GM21526 (cell line): ENCODE data around the gene RTKN.
A peak's percentile ranks its signal among the peaks of the same experiment; 100 is the strongest.
"Not testable (repeated sequence)": the region's sequence is repeated elsewhere in the genome, so short reads cannot be mapped to it uniquely, and the experiment has no call there.

Experiments
- ATAC-seq: cut with Tn5 transposase; IDR thresholded peaks from one replicate; pipeline ENCODE4 v1.9.1; 2021; ENCODE audit warnings: moderate library complexity; ENCODE audit not compliant: unreplicated experiment, low FRiP score

The RTKN gene

GRCh38 chr2:74439803-74440377 is 1.8 kb downstream of the RTKN start:
- no peak for ATAC-seq

- no peak for ATAC-seq
Measured at GRCh38 chr2:74439373-74439772, 2.4 kb downstream of the RTKN start.

DNA sequence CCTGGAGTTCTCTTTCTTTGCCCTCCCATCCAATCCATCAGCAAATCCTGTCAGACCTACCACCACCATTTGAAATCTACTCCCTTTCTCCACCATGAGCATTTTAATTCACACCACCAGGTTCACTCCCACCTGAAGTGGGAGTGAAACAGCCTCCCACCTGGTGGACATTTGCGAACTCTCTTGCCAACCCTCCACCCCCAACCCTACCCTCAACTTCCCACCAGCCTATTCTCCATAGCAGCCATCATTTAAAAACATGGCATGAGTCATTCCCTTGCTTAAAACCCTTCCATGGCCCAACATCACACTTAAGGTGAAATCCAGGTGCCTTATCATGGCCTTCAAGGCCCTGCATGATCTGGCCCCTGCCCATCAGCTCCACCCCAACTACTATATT is 3.5 kb downstream of the RTKN start:
- no peak for ATAC-seq

- ATAC-seq = no peak
Measured at GRCh38 chr2:74436848-74437695, 4.7 kb downstream of the RTKN start.

- ATAC-seq = no peak
Measured at GRCh38 chr2:74436111-74436805, 5.5 kb downstream of the RTKN start.

- no peak for ATAC-seq
Measured at GRCh38 chr2:74430502-74430901, 11.2 kb downstream of the RTKN start.

GRCh38 chr2:74429487-74430451 is 12.0 kb downstream of the RTKN start:
- ATAC-seq = no peak

- no peak for ATAC-seq
Measured at GRCh38 chr2:74428675-74429074, 13.1 kb downstream of the RTKN start.

- ATAC-seq = no peak
Measured at GRCh38 chr2:74427551-74427950, 14.2 kb downstream of the RTKN start.

DNA sequence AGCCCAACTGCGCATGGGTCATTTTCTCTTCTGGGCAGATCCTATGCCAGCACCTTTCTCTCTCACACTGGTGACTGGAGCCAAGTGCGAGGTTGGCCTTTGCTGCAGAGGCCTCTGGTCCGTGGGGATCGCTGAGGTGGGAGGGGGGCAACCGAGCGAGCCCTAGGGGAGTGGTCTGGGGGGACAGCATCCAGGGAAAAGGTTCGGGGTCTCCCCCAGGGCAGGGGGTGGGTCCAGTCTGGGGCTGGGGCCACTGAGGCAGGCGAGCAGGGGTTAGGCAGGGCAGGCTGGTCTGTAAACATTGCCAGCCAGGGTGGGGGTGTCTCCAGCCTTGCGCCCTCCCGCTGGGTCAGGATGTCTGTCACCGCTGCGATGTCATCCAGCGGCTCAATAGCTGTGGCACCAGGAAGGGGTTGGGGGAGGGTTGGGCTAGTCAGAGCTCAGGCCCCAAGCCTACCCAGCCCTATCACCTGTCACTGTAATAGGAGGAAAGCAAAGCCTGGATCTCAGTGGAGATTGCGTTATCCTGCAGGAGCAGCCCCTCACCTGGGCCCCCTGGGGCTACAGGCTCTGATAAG is 15.5 kb downstream of the RTKN start:
- no peak for ATAC-seq

DNA sequence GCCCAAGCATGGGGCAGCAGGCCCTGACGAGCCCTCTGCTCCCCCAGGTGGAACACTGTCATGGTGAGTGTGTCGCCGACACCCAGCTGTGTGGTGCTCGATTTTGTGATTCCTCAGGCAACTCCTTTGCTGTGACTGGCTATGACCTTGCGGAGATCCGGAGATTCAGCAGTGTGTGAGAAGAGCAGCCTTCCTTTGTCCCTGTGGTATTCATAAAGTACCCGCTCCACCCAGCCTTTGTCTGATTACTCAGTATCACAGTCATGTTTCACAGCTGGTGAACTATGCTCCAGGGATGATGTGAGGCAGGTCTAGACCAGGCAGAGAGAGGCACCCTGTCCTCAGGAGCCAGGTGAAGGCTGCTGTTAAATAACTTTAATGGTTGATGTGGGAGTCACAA is 16.2 kb downstream of the RTKN start:
- ATAC-seq = no peak

GRCh38 chr2:74424995-74425406 is 16.7 kb downstream of the RTKN start:
- no peak for ATAC-seq

DNA sequence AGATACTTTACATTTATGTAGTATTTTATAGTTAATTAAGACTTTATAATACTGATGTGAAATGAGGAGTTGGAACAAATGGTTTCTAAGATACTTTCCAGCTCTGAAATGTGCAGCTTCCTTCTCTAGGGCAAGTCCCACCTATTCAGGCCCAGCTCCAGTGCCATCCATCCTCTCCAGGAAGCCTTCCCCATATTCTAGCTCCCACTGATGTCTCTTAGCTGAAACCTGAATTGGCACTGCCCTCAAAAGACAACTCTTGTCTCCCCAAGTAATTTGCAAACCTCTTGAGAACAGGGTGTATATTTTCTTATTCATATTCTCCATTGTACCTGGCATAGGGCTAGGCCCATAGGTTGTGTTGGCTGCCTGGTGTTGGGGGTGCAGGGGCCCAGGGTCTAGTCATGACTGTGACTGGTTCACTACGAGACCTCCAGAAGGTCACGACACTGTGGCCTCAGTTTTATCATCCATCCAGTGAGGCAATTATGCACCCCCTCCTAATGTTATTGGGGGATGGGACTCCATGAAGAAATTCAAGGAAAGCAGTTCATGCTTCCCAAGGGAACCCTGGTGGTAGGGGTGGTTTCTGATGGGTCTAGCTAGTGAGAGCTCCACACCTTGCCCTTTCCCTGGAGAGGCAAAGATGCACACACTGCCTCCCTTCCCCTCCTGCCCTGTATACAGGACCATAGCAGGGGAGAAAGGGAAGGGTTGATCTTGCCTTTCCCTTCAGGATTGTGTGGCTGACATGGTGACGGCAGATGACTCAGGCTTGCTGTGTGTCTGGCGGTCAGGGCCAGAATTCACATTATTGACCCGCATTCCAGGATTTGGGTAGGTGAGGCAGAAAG is 17.4 kb downstream of the RTKN start:
- ATAC-seq = no peak

- ATAC-seq = no peak
Measured at GRCh38 chr2:74423231-74424095, 18.3 kb downstream of the RTKN start.

GRCh38 chr2:74421221-74421870 is 20.4 kb downstream of the RTKN start, which contains the start of the genes C2orf81 and WDR54:
C2orf81 (minus strand) TSS chr2:74421619; CDS start chr2:74421560, 59 bp downstream.
WDR54 (plus strand) TSS chr2:74421730; CDS start chr2:74422154, 424 bp downstream.
- peak; percentile 90 for ATAC-seq

- ATAC-seq = not testable (repeated sequence)
Measured at GRCh38 chr2:74420443-74421103, 21.2 kb downstream of the RTKN start.

GRCh38 chr2:74420006-74420405 is 21.7 kb downstream of the RTKN start:
- ATAC-seq = no peak
